GM23338 (cell line): Measurements from ENCODE around the gene ILDR2. TPM values are rescaled to one million over a fixed set of nuclear protein-coding genes. Genes with fewer than 3 reads are reported as not detected.

Experiments
- ATAC-seq: fragments of 200-7000 bp; cut with Tn5 transposase; 3 replicates; pipeline ENCODE4 v1.9.1; 2020
- DNase-seq: peaks from one replicate; pipeline ENCODE4 v3.0.0-alpha.2; 2015; ENCODE audit warnings: low spot score
- H2AFZ ChIP-seq: fragments of 200-600 bp; sonication (generic); 2 replicates; pipeline ENCODE4 v1.8.0; 2016; ENCODE audit warnings: antibody characterized with exemption, mild to moderate bottlenecking, moderate library complexity
- H3F3A ChIP-seq: fragments of 200-600 bp; sonication (generic); replicated peaks from 2 replicates; pipeline ENCODE4 v1.8.0; 2017; ENCODE audit warnings: antibody characterized with exemption, mixed run types, low read depth
- H3K27ac ChIP-seq: fragments of 200-600 bp; sonication (generic); 2 replicates; pipeline ENCODE4 v1.6.1; 2016; ENCODE audit warnings: low read depth
- H3K27me3 ChIP-seq: fragments of 200-600 bp; sonication (generic); 2 replicates; pipeline ENCODE4 v1.8.0; 2016; ENCODE audit warnings: mild to moderate bottlenecking, mixed run types, moderate library complexity; ENCODE audit not compliant: insufficient read depth
- H3K36me3 ChIP-seq: fragments of 200-600 bp; sonication (generic); 2 replicates; pipeline ENCODE4 v1.8.0; 2016; ENCODE audit warnings: mild to moderate bottlenecking; ENCODE audit not compliant: insufficient read depth
- H3K4me1 ChIP-seq: fragments of 200-600 bp; sonication (generic); 2 replicates; pipeline ENCODE4 v1.8.0; 2016; ENCODE audit warnings: mild to moderate bottlenecking, moderate library complexity; ENCODE audit not compliant: insufficient read depth
- H3K4me2 ChIP-seq: fragments of 200-600 bp; sonication (generic); 2 replicates; pipeline ENCODE4 v1.7.1; 2017; ENCODE audit warnings: mixed run types
- H3K4me3 ChIP-seq: fragments of 200-600 bp; sonication (generic); 2 replicates; pipeline ENCODE4 v1.6.1; 2016; ENCODE audit warnings: mixed run types
- H3K79me2 ChIP-seq: fragments of 200-600 bp; sonication (generic); replicated peaks from 2 replicates; pipeline ENCODE4 v1.8.0; 2017; ENCODE audit warnings: mild to moderate bottlenecking; ENCODE audit not compliant: insufficient read depth
- H3K9me2 ChIP-seq: fragments of 200-600 bp; sonication (generic); 2 replicates; pipeline ENCODE4 v1.8.0; 2017; ENCODE audit not compliant: insufficient read depth
- H4K20me1 ChIP-seq: fragments of 200-600 bp; sonication (generic); replicated peaks from 2 replicates; pipeline ENCODE4 v1.8.0; 2017; ENCODE audit warnings: mild to moderate bottlenecking; ENCODE audit not compliant: insufficient read depth
- H3K27ac Mint-ChIP-seq: 2 replicates; pipeline ENCODE4 v1.8.0; 2020; ENCODE audit warnings: inconsistent platforms, mild to moderate bottlenecking, moderate library complexity, mixed read lengths
- H3K27me3 Mint-ChIP-seq: 3 replicates; pipeline ENCODE4 v1.8.0; 2022; ENCODE audit warnings: low read depth, mild to moderate bottlenecking, moderate library complexity, mixed read lengths, inconsistent platforms; ENCODE audit not compliant: insufficient read depth, poor library complexity
- H3K36me3 Mint-ChIP-seq: 3 replicates; pipeline ENCODE4 v1.8.0; 2021; ENCODE audit warnings: low read depth, mild to moderate bottlenecking, inconsistent platforms, moderate library complexity, mixed read lengths
- H3K4me1 Mint-ChIP-seq: 3 replicates; pipeline ENCODE4 v1.8.0; 2020; ENCODE audit warnings: mild to moderate bottlenecking, inconsistent platforms, mixed read lengths
- H3K4me3 Mint-ChIP-seq: 3 replicates; pipeline ENCODE4 v1.8.0; 2021; ENCODE audit warnings: moderate library complexity, mild to moderate bottlenecking, inconsistent platforms, mixed read lengths
- H3K9me3 Mint-ChIP-seq: 3 replicates; pipeline ENCODE4 v1.8.0; 2020; ENCODE audit warnings: moderate library complexity, mild to moderate bottlenecking, inconsistent platforms, mixed read lengths
- EZH2phosphoT487 ChIP-seq: fragments of 200-600 bp; sonication (generic); IDR thresholded peaks from one replicate; pipeline ENCODE4 v1.8.1; 2018; ENCODE audit warnings: antibody characterized with exemption; ENCODE audit not compliant: unreplicated experiment
- NANOG ChIP-seq: IDR thresholded peaks from 2 replicates; pipeline ENCODE4 v1.6.1; 2016; ENCODE audit warnings: antibody characterized with exemption, borderline replicate concordance
- POLR2AphosphoS5 ChIP-seq: IDR thresholded peaks from 2 replicates; pipeline ENCODE4 v1.6.1; 2016; ENCODE audit warnings: antibody characterized with exemption, low read depth
- ZNF114 ChIP-seq: fragments of 250-450 bp; sonication (Bioruptor Pico); IDR thresholded peaks from 2 replicates; pipeline ENCODE4 v1.5.0; 2020; ENCODE audit warnings: mild to moderate bottlenecking, moderate library complexity
- polyA plus RNA-seq: library from polyadenylated mRNA; unstranded; fragments of >200 nt; fragmentation: Nextera tagmentation; extraction: Ambion mirVana; gene quantifications from 2 replicates; pipeline ENCODE4 v1.2.1, GENCODE V29; 2016
- total RNA-seq: library from RNA; depleted of rRNA; stranded (reverse); fragments of >200 nt; shearing (Covaris generic); gene quantifications from 2 replicates; pipeline ENCODE4 v1.2.3, GENCODE V29; 2014
- TF ChIP-seq, protein P1 (sequence below), 2 experiments: fragments of 200-600 bp in 1 of 2; sonication (generic) in 1 of 2; conservative IDR thresholded peaks; 2 replicates each; pipeline versions ENCODE4 v1.5.1 to v1.6.1; 2016 to 2017; ENCODE audit warnings: antibody characterized with exemption in 2 of 2, low read depth in 2 of 2, mild to moderate bottlenecking in 2 of 2, moderate library complexity in 1 of 2
- TF ChIP-seq, protein P2 (sequence below): IDR thresholded peaks from one replicate; pipeline ENCODE4 v1.6.1; 2018; ENCODE audit warnings: antibody characterized with exemption; ENCODE audit not compliant: unreplicated experiment
- TF ChIP-seq, protein P3 (sequence below): IDR thresholded peaks from 2 replicates; pipeline ENCODE4 v1.6.1; 2016; ENCODE audit warnings: antibody characterized with exemption
- TF ChIP-seq, protein P4 (sequence below): fragments of 250-450 bp; sonication (Bioruptor Pico); IDR thresholded peaks from 2 replicates; pipeline ENCODE4 v1.5.0; 2020; ENCODE audit warnings: mild to moderate bottlenecking, moderate library complexity

Gene ILDR2
- total and polyA plus RNA-seq, 2 experiments from 2014 or later, result 0.27 to 2.4 TPM

DNA sequence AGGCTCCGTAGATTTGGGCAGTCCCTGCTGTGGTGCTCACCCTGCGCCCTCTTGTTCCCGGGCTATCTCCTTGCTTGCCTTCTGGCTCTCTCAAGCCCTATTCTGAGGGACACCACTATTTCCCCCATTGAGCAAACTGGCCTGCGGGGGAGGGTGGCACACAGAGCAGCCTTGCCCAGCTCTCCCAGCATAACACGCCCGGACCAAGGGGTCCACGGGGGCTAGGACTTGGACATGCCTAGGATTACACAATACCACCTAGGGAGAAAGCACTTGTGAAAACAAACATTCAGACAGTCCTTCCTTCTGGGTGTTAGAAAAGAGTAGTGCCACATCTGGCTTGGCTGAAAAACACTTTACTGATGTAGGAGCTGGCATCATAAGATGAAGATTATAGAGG lies 106.7 kb downstream of the ILDR2 start:
- Histone ChIP-seq H3K4me1 (no peaks in the 10 kb centered on the region), H4K20me1 (peaks cover 36% of the 10 kb centered on the region), H3K4me3 (no peak overlapping the region), H3K4me2 (no peak overlapping the region), H3K27me3 (no peaks in the 10 kb centered on the region), H2AFZ (no peak overlapping the region), H3K9me2 (no peaks in the 10 kb centered on the region), H3K27ac (no peak overlapping the region), H3F3A (no peaks in the 10 kb centered on the region), H3K79me2 (peaks cover 72% of the 10 kb centered on the region), H3K36me3 (peaks cover 15% of the 10 kb centered on the region; the same call in 1 of the 2 replicates)
- H3K9me3 Mint-ChIP-seq, result no peaks in the 10 kb centered on the region
- H3K4me3 Mint-ChIP-seq, result no peak overlapping the region
- ATAC-seq, result no peak
- H3K36me3 Mint-ChIP-seq, result peaks cover 55% of the 10 kb centered on the region
- H3K27me3 Mint-ChIP-seq, result peaks cover 2% of the 10 kb centered on the region
- peaks cover 13% of the 10 kb centered on the region; the same call in 2 of the 3 replicates for H3K4me1 Mint-ChIP-seq
- TF ChIP-seq EZH2phosphoT487 (no peak), ZNF114 (no peak), NANOG (no peak), POLR2AphosphoS5 (no peak)
- TF ChIP-seq, protein P1, sequence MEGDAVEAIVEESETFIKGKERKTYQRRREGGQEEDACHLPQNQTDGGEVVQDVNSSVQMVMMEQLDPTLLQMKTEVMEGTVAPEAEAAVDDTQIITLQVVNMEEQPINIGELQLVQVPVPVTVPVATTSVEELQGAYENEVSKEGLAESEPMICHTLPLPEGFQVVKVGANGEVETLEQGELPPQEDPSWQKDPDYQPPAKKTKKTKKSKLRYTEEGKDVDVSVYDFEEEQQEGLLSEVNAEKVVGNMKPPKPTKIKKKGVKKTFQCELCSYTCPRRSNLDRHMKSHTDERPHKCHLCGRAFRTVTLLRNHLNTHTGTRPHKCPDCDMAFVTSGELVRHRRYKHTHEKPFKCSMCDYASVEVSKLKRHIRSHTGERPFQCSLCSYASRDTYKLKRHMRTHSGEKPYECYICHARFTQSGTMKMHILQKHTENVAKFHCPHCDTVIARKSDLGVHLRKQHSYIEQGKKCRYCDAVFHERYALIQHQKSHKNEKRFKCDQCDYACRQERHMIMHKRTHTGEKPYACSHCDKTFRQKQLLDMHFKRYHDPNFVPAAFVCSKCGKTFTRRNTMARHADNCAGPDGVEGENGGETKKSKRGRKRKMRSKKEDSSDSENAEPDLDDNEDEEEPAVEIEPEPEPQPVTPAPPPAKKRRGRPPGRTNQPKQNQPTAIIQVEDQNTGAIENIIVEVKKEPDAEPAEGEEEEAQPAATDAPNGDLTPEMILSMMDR (conservative IDR thresholded peaks at IDR 0.05; ENCODE audit: low read depth in 2 of 2), result no peak
- TF ChIP-seq, protein P2, sequence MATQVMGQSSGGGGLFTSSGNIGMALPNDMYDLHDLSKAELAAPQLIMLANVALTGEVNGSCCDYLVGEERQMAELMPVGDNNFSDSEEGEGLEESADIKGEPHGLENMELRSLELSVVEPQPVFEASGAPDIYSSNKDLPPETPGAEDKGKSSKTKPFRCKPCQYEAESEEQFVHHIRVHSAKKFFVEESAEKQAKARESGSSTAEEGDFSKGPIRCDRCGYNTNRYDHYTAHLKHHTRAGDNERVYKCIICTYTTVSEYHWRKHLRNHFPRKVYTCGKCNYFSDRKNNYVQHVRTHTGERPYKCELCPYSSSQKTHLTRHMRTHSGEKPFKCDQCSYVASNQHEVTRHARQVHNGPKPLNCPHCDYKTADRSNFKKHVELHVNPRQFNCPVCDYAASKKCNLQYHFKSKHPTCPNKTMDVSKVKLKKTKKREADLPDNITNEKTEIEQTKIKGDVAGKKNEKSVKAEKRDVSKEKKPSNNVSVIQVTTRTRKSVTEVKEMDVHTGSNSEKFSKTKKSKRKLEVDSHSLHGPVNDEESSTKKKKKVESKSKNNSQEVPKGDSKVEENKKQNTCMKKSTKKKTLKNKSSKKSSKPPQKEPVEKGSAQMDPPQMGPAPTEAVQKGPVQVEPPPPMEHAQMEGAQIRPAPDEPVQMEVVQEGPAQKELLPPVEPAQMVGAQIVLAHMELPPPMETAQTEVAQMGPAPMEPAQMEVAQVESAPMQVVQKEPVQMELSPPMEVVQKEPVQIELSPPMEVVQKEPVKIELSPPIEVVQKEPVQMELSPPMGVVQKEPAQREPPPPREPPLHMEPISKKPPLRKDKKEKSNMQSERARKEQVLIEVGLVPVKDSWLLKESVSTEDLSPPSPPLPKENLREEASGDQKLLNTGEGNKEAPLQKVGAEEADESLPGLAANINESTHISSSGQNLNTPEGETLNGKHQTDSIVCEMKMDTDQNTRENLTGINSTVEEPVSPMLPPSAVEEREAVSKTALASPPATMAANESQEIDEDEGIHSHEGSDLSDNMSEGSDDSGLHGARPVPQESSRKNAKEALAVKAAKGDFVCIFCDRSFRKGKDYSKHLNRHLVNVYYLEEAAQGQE, result no peak
- TF ChIP-seq, protein P3, sequence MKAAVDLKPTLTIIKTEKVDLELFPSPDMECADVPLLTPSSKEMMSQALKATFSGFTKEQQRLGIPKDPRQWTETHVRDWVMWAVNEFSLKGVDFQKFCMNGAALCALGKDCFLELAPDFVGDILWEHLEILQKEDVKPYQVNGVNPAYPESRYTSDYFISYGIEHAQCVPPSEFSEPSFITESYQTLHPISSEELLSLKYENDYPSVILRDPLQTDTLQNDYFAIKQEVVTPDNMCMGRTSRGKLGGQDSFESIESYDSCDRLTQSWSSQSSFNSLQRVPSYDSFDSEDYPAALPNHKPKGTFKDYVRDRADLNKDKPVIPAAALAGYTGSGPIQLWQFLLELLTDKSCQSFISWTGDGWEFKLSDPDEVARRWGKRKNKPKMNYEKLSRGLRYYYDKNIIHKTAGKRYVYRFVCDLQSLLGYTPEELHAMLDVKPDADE, result no peak
- no peak for DNase-seq
- no peak overlapping the region; the same call in 1 of the 2 replicates for H3K27ac Mint-ChIP-seq

DNA sequence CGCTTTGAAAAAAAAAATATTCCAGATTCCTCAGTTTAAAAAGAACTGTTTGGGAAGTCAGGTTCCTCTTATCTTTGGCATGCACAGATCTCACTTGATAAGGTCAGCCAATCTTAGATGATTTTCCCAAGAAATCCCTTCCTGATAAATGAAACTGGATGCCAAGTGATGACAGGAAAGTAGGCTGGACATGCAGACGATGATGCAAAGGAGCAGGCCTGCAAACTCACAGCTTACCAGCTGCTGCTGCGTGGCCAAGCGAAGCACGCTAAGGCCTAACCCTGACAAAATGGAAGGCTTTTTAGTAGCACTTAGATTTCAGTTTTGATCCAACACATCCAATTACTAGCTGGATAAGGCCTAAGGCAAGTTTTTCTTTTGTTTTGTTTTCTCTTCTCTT lies 109.4 kb downstream of the ILDR2 start:
- no peaks in the 10 kb centered on the region for H3K27me3 Mint-ChIP-seq
- H3K27ac Mint-ChIP-seq, result no peak overlapping the region
- H3K27ac ChIP-seq, result no peak overlapping the region
- no peaks in the 10 kb centered on the region for H3K27me3 ChIP-seq
- no peaks in the 10 kb centered on the region for H3F3A ChIP-seq
- H2AFZ ChIP-seq, result no peak overlapping the region
- H3K36me3 Mint-ChIP-seq, result peaks cover 72% of the 10 kb centered on the region
- no peaks in the 10 kb centered on the region for H3K9me3 Mint-ChIP-seq
- H3K79me2 ChIP-seq, result peaks cover 46% of the 10 kb centered on the region
- no peak for DNase-seq
- H3K9me2 ChIP-seq, result no peaks in the 10 kb centered on the region
- H3K4me3 ChIP-seq, result no peak overlapping the region
- no peak overlapping the region for H3K4me2 ChIP-seq
- no peak for ATAC-seq
- H3K36me3 ChIP-seq, result peaks cover 17% of the 10 kb centered on the region; the same call in 1 of the 2 replicates
- no peaks in the 10 kb centered on the region for H3K4me1 ChIP-seq
- peaks cover 19% of the 10 kb centered on the region; the same call in 2 of the 3 replicates for H3K4me1 Mint-ChIP-seq
- H4K20me1 ChIP-seq, result peaks cover 17% of the 10 kb centered on the region
- H3K4me3 Mint-ChIP-seq, result no peak overlapping the region
- no peak for TF ChIP-seq ZNF114
- TF ChIP-seq, protein P4, sequence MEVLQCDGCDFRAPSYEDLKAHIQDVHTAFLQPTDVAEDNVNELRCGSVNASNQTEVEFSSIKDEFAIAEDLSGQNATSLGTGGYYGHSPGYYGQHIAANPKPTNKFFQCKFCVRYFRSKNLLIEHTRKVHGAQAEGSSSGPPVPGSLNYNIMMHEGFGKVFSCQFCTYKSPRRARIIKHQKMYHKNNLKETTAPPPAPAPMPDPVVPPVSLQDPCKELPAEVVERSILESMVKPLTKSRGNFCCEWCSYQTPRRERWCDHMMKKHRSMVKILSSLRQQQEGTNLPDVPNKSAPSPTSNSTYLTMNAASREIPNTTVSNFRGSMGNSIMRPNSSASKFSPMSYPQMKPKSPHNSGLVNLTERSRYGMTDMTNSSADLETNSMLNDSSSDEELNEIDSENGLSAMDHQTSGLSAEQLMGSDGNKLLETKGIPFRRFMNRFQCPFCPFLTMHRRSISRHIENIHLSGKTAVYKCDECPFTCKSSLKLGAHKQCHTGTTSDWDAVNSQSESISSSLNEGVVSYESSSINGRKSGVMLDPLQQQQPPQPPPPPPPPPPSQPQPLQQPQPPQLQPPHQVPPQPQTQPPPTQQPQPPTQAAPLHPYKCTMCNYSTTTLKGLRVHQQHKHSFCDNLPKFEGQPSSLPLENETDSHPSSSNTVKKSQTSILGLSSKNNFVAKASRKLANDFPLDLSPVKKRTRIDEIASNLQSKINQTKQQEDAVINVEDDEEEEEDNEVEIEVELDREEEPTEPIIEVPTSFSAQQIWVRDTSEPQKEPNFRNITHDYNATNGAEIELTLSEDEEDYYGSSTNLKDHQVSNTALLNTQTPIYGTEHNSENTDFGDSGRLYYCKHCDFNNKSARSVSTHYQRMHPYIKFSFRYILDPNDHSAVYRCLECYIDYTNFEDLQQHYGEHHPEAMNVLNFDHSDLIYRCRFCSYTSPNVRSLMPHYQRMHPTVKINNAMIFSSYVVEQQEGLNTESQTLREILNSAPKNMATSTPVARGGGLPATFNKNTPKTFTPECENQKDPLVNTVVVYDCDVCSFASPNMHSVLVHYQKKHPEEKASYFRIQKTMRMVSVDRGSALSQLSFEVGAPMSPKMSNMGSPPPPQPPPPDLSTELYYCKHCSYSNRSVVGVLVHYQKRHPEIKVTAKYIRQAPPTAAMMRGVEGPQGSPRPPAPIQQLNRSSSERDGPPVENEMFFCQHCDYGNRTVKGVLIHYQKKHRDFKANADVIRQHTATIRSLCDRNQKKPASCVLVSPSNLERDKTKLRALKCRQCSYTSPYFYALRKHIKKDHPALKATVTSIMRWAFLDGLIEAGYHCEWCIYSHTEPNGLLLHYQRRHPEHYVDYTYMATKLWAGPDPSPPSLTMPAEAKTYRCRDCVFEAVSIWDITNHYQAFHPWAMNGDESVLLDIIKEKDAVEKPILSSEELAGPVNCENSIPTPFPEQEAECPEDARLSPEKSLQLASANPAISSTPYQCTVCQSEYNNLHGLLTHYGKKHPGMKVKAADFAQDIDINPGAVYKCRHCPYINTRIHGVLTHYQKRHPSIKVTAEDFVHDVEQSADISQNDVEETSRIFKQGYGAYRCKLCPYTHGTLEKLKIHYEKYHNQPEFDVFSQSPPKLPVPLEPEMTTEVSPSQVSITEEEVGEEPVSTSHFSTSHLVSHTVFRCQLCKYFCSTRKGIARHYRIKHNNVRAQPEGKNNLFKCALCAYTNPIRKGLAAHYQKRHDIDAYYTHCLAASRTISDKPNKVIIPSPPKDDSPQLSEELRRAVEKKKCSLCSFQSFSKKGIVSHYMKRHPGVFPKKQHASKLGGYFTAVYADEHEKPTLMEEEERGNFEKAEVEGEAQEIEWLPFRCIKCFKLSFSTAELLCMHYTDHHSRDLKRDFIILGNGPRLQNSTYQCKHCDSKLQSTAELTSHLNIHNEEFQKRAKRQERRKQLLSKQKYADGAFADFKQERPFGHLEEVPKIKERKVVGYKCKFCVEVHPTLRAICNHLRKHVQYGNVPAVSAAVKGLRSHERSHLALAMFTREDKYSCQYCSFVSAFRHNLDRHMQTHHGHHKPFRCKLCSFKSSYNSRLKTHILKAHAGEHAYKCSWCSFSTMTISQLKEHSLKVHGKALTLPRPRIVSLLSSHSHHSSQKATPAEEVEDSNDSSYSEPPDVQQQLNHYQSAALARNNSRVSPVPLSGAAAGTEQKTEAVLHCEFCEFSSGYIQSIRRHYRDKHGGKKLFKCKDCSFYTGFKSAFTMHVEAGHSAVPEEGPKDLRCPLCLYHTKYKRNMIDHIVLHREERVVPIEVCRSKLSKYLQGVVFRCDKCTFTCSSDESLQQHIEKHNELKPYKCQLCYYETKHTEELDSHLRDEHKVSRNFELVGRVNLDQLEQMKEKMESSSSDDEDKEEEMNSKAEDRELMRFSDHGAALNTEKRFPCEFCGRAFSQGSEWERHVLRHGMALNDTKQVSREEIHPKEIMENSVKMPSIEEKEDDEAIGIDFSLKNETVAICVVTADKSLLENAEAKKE (CRISPR knock-in tag), result no peak
- TF ChIP-seq, protein P3, result no peak
